Aorta (tissue), 5 donors: ENCODE results near the gene NRP2. TPM values are rescaled to one million over a fixed set of nuclear protein-coding genes. Genes with fewer than 3 reads are reported as not detected.
A peak's percentile ranks its signal among the peaks of the same experiment; 100 is the strongest.

Experiments used
- ATAC-seq: fragments of 200-7000 bp; cut with Tn5 transposase; one replicate; pipeline ENCODE4 v1.9.1; 2022; ENCODE audit warnings: moderate library complexity; ENCODE audit not compliant: low FRiP score
- DNase-seq, 2 donors: peaks; one replicate each; pipeline ENCODE4 v3.0.0-alpha.2; 2020
- H3K27ac ChIP-seq, 2 donors: one replicate each; pipeline ENCODE4 v1.5.1; 2013; ENCODE audit warnings: low read length in 2 of 2, mild to moderate bottlenecking in 2 of 2, moderate library complexity in 2 of 2, control low read depth in 1 of 2, inconsistent platforms in 1 of 2, low read depth in 1 of 2
- H3K27me3 ChIP-seq, 2 donors: one replicate each; pipeline ENCODE4 v1.6.1; 2013; ENCODE audit warnings: control low read depth in 1 of 2, low read length in 1 of 2, mild to moderate bottlenecking in 1 of 2, moderate library complexity in 1 of 2; ENCODE audit not compliant: insufficient read depth in 2 of 2, control insufficient read depth in 1 of 2
- H3K36me3 ChIP-seq, 2 donors: one replicate each; pipeline ENCODE4 v1.6.1; 2013; ENCODE audit warnings: control low read depth in 1 of 2, low read length in 1 of 2, mild to moderate bottlenecking in 1 of 2; ENCODE audit not compliant: insufficient read depth in 2 of 2, control insufficient read depth in 1 of 2
- H3K4me1 ChIP-seq, 2 donors: one replicate each; pipeline ENCODE4 v1.6.1; 2013; ENCODE audit warnings: low read length in 2 of 2, control low read depth in 1 of 2, mild to moderate bottlenecking in 1 of 2, moderate library complexity in 1 of 2; ENCODE audit not compliant: insufficient read depth in 2 of 2, control insufficient read depth in 1 of 2
- H3K4me3 ChIP-seq, 2 donors: one replicate each; pipeline ENCODE4 v1.5.1; 2013; ENCODE audit warnings: low read length in 2 of 2, control low read depth in 1 of 2, mild to moderate bottlenecking in 1 of 2
- H3K9me3 ChIP-seq: one replicate; pipeline ENCODE4 v1.6.1; 2013; ENCODE audit warnings: mild to moderate bottlenecking, low read length; ENCODE audit not compliant: control insufficient read depth
- WGBS, 2 donors: extraction: QIAGEN DNeasy Blood & Tissue Kit; methylation state at CpG; one replicate each; pipeline ENCODE4 v1.1.7; 2013; 5-methylcytosine and 5-hydroxymethylcytosine counted together
- intact Hi-C, 2 donors: fragments of 100-400 bp; cut with DNase I; formaldehyde crosslinking; loops; one replicate each; pipeline versions ENCODE4 v1.14.2 to v1.15.0; 2022
- polyA plus RNA-seq, 2 donors: library from polyadenylated mRNA; stranded (reverse); fragments of 200-250 nt; gene quantifications; one replicate each; pipeline ENCODE4 v1.2.3, GENCODE V29; 2013
- total RNA-seq, 2 donors: library from RNA; stranded (reverse); fragmentation: NEBNext Ultra II Directional; extraction: Animal tissue kit (Norgen Biotek cat#: 25700); gene quantifications; one replicate each; pipeline ENCODE4 v1.2.1, GENCODE V29; 2021
- donor health status: healthy with polysubstance abuse.
- donor health status: Bipolar disorder and iron deficiency.
- donor health status: DM: no; HTN: no; CAD: no.
- donor health status: DM: no; HTN: no; CAD: no.
- donor health status: DM: yes; HTN: yes; CAD: no.

The NRP2 gene
- total and polyA plus RNA-seq, 4 donors, result 13.6 to 67.3 (median 28.5) TPM

GRCh38 chr2:205717175-205717846 lies 35.0 kb downstream of the NRP2 start:
- no peak overlapping the region for H3K4me3 ChIP-seq
- H3K4me1 ChIP-seq, result no peaks in the 10 kb centered on the region
- intact Hi-C loops, result loop anchor here in 1 of 2 donors (5.0 kb wide), 1 partner anchor 35 kb away; no protein-coding TSS in a partner anchor
- 65% methylated on average over 10 of the region's 10 CpGs for WGBS, 2 donors
- H3K27ac ChIP-seq, result no peak overlapping the region
- no peaks in the 10 kb centered on the region for H3K27me3 ChIP-seq
- ATAC-seq (no peak), DNase-seq (no peak)
- peaks cover 0 to under 1% of the 10 kb centered on the region in 2 donors for H3K36me3 ChIP-seq
- H3K9me3 ChIP-seq, result no peaks in the 10 kb centered on the region

DNA sequence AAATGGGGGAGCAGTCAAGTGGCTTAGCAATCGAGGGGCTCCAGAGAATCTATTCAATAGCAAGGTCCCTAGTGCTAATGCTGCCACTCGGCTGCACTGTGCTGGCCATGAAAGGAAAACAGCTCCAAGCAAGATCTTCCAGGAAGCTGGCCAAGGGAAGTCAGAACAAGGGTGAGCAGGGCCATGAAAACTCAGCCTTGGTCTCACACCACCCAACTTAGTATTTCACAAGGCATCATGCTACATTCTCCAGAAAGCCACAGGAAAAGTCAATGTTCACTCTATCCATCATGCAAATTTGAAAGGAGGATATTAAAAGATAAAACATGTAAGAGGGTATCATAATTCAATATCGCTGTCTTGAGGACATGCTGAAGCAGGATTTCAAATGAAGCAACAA lies 35.7 kb downstream of the NRP2 start:
- no peak overlapping the region for H3K27ac ChIP-seq
- no peaks in the 10 kb centered on the region for H3K4me1 ChIP-seq

DNA sequence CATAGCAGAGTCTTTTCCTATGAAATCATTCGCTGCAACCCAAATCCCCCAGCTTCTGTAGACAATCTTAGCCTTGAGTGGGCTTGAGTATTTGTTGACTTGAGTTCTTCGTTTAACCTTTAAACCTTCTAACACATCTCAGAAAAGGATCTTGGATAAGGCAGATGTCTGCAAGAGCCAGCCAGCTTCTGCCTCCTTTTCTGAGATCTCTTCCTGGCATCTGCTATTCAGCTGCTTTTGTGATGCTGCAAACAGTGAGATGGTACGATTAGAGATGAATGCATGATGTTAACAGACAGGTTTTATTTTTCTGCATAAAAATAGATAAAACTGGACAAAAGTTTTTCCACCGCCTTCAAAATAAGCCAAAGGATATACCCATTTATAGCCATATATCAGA lies 37.5 kb downstream of the NRP2 start:
- Histone ChIP-seq H3K27me3 (no peaks in the 10 kb centered on the region), H3K36me3 (peaks cover 0 to 5% of the 10 kb centered on the region in 2 donors), H3K4me3 (no peak overlapping the region), H3K4me1 (no peaks in the 10 kb centered on the region), H3K9me3 (no peaks in the 10 kb centered on the region), H3K27ac (no peak overlapping the region)
- 75 to 88% methylated on average over 4 of the region's 4 CpGs for WGBS, 2 donors
- DNase-seq (no peak), ATAC-seq (no peak)
- intact Hi-C loops, result loop anchor here in 1 of 2 donors (5.0 kb wide), 1 partner anchor 32 kb away; no protein-coding TSS in a partner anchor

More for the DNA sequence above, 35.7 kb downstream of the NRP2 start:
- DNase-seq (no peak), ATAC-seq (peak; percentile 30)
- 67 to 70% methylated on average over 3 of the region's 3 CpGs for WGBS, 2 donors
- Histone ChIP-seq H3K4me3 (no peak overlapping the region), H3K36me3 (peaks cover 0 to 3% of the 10 kb centered on the region in 2 donors), H3K9me3 (no peaks in the 10 kb centered on the region), H3K27me3 (no peaks in the 10 kb centered on the region)
- intact Hi-C loops, result loop anchor here in 1 of 2 donors (5.0 kb wide), 1 partner anchor 34 kb away; no protein-coding TSS in a partner anchor

DNA sequence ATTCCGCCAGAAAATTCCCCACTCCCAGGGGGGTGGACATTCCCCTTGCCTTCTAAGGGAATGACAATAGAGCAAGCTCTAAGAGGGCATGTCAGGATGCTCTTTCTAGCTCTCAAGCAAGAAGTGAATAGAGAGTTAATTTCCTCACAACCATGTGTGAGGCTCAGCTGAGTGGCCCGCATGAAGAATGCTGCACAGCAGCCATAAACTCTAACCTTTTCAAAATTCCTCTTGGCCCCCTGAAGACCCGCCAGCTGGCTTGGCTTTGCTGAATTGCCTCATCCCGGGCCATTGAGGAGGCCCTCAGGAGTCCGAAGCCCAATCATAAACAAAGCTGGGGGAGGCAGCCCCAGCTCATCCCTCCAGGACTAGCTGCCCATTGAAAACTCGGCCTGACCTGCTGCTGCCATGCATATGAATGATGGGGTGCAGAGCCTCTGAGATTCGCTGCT lies 38.2 kb downstream of the NRP2 start:
- H3K36me3 ChIP-seq, result peaks cover 1 to 8% of the 10 kb centered on the region in 2 donors
- no peak for DNase-seq
- H3K4me1 ChIP-seq, result no peaks in the 10 kb centered on the region
- ATAC-seq, result no peak
- H3K4me3 ChIP-seq, result no peak overlapping the region
- H3K27ac ChIP-seq, result no peak overlapping the region
- WGBS, 2 donors, result 67 to 73% methylated on average over 7 of the region's 7 CpGs
- H3K9me3 ChIP-seq, result no peaks in the 10 kb centered on the region
- no peaks in the 10 kb centered on the region for H3K27me3 ChIP-seq
- intact Hi-C loops, result no loop called here

- Histone ChIP-seq H3K27me3 (no peaks in the 10 kb centered on the region), H3K27ac (no peak overlapping the region), H3K9me3 (no peaks in the 10 kb centered on the region), H3K4me3 (no peak overlapping the region), H3K4me1 (no peaks in the 10 kb centered on the region), H3K36me3 (peaks cover 2 to 12% of the 10 kb centered on the region in 2 donors)
- WGBS, 2 donors, result 90 to 92% methylated on average over 8 of the region's 8 CpGs
- no peak for DNase-seq
- intact Hi-C loops, result no loop called here
- ATAC-seq, result no peak
These were observed 38.8 kb downstream of the NRP2 start for GRCh38 chr2:205721057-205721449.

- DNase-seq (no peak), ATAC-seq (no peak)
- peaks cover 2 to 16% of the 10 kb centered on the region in 2 donors for H3K36me3 ChIP-seq
- H3K27me3 ChIP-seq, result no peaks in the 10 kb centered on the region
- 85 to 86% methylated on average over 4 of the region's 4 CpGs for WGBS, 2 donors
- H3K4me1 ChIP-seq, result no peaks in the 10 kb centered on the region
- intact Hi-C loops, result no loop called here
- no peak overlapping the region for H3K4me3 ChIP-seq
- no peaks in the 10 kb centered on the region for H3K9me3 ChIP-seq
- no peak overlapping the region for H3K27ac ChIP-seq
These were observed 40.1 kb downstream of the NRP2 start for GRCh38 chr2:205722283-205722918.

DNA sequence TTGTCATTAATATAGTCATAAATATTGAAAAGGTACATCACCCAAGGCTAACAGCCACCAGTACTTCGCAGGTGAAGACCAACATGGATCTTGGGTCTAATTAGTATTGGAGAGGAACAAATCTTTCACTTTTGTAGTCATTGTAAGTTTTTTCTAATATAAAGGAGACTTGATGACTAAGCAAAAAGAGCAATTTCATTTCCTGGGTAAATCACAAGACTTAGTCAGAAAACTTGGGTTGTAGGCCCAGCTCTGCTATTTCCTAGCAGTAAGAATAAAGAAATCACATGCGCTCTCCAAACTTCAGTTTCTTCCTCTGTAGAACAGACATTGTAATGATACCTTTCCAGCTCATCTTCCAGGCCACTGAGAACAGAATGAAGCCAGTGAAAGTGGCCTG lies 40.9 kb downstream of the NRP2 start:
- no peak overlapping the region for H3K4me3 ChIP-seq
- WGBS, 2 donors, result 97 to 99% methylated on average over 2 of the region's 2 CpGs
- DNase-seq (no peak), ATAC-seq (no peak)
- intact Hi-C loops, result no loop called here
- no peaks in the 10 kb centered on the region for H3K4me1 ChIP-seq
- peaks cover 2 to 20% of the 10 kb centered on the region in 2 donors for H3K36me3 ChIP-seq
- H3K27ac ChIP-seq, result no peak overlapping the region
- H3K27me3 ChIP-seq, result no peaks in the 10 kb centered on the region
- H3K9me3 ChIP-seq, result no peaks in the 10 kb centered on the region

DNA sequence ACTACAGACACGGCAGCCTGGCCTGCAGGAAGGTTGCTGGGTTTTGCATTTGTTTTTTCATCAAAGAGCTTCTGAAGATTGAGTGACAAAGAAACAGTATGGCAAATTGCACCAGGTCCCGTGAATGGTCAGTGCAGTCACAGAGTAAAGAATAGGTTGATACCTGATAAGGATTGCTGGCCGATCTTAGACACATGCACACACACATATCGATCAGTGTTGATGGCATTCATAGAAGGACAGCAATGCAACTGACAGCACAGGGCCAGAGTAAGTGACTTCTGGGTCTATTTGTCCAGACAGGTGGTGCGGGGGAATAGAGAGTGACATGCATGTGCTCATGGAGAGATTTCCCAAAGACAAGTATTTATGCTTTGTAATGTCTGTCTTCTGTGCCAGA lies 42.8 kb downstream of the NRP2 start:
- Histone ChIP-seq H3K9me3 (no peaks in the 10 kb centered on the region), H3K27me3 (no peaks in the 10 kb centered on the region), H3K36me3 (peaks cover 2 to 25% of the 10 kb centered on the region in 2 donors), H3K27ac (no peak overlapping the region), H3K4me1 (no peaks in the 10 kb centered on the region), H3K4me3 (no peak overlapping the region)
- DNase-seq (no peak), ATAC-seq (no peak)
- intact Hi-C loops, result no loop called here
- WGBS, 2 donors, result 96 to 99% methylated on average over 5 of the region's 5 CpGs

GRCh38 chr2:205726506-205726905 lies 44.2 kb downstream of the NRP2 start:
- H3K27ac ChIP-seq, result no peak overlapping the region

More at GRCh38 chr2:205726506-205726905, 44.2 kb downstream of the NRP2 start:
- no peaks in the 10 kb centered on the region for H3K27me3 ChIP-seq
- WGBS, 2 donors, result 96 to 97% methylated on average over 4 of the region's 4 CpGs
- H3K9me3 ChIP-seq, result no peaks in the 10 kb centered on the region
- H3K4me1 ChIP-seq, result no peaks in the 10 kb centered on the region
- H3K4me3 ChIP-seq, result no peak overlapping the region
- peaks cover 2 to 25% of the 10 kb centered on the region in 2 donors for H3K36me3 ChIP-seq
- DNase-seq (no peak), ATAC-seq (no peak)
- intact Hi-C loops, result no loop called here
